Activated naive CD4-positive, alpha-beta T cell treated with anti-CD3 and anti-CD28 coated beads, Interleukin-2, amount 50 U/mL, for 72 hours (primary cell): Measurements from ENCODE around the gene IDNK. TPM values are rescaled to one million over a fixed set of nuclear protein-coding genes. Genes with fewer than 3 reads are reported as not detected.
A peak's percentile ranks its signal among the peaks of the same experiment; 100 is the strongest.
"Not testable (repeated sequence)": the region's sequence is repeated elsewhere in the genome, so short reads cannot be mapped to it uniquely, and the experiment has no call there.

ENCODE experiments used
- ATAC-seq, 2 donors: fragments of 150-1000 bp; cut with Tn5 transposase; 2 replicates each; pipeline ENCODE4 v1.10.0; 2021; ENCODE audit warnings: mild to moderate bottlenecking in 2 of 2, moderate library complexity in 2 of 2
- DNase-seq, 2 donors: peaks; one replicate each; pipeline ENCODE4 v3.0.0; 2021 to 2022; ENCODE audit warnings: low spot score in 2 of 2
- H3K27ac Mint-ChIP-seq, 2 donors: one replicate each; pipeline ENCODE4 v1.8.0; 2022; ENCODE audit warnings: mild to moderate bottlenecking in 2 of 2, mixed read lengths in 2 of 2
- H3K36me3 Mint-ChIP-seq, 2 donors: one replicate each; pipeline ENCODE4 v1.8.0; 2022; ENCODE audit warnings: mixed read lengths in 2 of 2
- H3K9me3 Mint-ChIP-seq, 2 donors: one replicate each; pipeline ENCODE4 v1.8.0; 2022; ENCODE audit warnings: mixed read lengths in 2 of 2
- total RNA-seq, 2 donors: library from RNA; stranded (reverse); gene quantifications; one replicate each; pipeline ENCODE4 v1.2.3, GENCODE V29; 2022

Gene IDNK
- 1 to 10 TPM in 1 of 2 donors, under 1 TPM in 1; 0.89 to 4.7 TPM for total RNA-seq

DNA sequence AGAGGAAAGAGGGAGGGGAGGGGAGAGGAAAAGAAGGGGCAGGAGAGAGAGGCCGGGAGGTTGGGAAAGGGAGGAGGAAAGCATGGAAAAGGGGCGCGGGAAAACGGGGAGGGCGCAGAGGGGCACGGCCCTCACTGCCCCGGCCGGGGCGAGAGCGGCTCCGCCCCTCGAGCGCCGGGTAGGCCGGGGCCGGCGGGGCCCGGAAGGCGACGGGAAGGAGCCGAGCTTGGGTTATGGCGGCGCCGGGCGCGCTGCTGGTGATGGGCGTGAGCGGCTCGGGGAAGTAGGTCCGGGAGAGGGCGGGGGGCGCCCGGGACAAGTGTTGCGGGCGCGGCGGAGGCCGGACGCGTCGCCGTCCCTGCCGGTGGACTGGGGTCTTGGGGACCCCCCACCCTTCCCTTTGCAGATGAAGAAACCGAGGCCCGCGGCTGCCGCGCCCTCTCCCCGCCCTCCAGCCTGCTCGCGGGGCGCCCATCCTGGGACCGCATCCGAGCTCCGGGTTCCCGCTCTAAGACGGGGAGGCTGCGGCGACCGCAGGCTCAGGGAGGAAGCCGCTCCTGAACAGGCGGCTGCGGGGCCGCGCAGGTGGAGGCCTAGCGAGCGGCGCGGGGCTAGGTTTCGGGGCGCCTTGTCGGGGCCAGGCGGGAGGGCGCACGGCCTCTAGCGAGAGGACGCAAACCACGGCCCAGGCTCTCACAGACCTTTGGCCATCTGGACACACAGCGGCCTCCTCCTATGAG, at the start of gene IDNK:
Gene IDNK (plus strand): TSS at position 205 of the 740 bp plus-strand sequence. CDS start 29 bp downstream, at position 234.
- Mint-ChIP-seq H3K36me3 (peaks cover 6 to 16% of the 10 kb centered on the region in 2 donors), H3K27ac (peak within 1 kb of the TSS; percentile 93 to 99)
- peak; percentile 72 to 90 for ATAC-seq

DNA sequence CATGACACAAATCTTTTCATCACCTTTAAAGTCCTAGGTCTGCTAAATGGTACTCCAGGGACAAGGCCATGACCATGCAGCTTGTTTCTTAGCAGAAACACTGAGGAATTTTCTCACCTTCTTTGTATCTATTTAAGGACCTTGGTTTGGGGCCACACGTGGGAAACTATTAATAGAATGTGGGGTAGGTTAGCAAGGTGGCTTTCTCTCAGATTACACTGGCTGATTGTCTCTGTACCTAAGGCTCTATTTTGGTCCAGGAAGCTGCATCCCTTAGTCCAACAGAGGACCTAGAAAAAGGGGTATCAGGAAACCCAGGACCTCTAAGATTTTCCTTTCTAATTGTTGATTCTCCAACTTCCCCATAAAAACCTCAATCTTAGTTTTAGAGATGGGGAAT, 48.5 kb upstream of the IDNK start:
- Mint-ChIP-seq H3K27ac (no peak overlapping the region), H3K9me3 (peaks cover 4 to 7% of the 10 kb centered on the region in 2 donors), H3K36me3 (peaks cover 5 to 11% of the 10 kb centered on the region in 2 donors)
- DNase-seq (no peak), ATAC-seq (no peak)

More for the DNA sequence above, at the start of gene IDNK:
- DNase-seq, result peak; percentile 68 to 74
- no peaks in the 10 kb centered on the region for H3K9me3 Mint-ChIP-seq

DNA sequence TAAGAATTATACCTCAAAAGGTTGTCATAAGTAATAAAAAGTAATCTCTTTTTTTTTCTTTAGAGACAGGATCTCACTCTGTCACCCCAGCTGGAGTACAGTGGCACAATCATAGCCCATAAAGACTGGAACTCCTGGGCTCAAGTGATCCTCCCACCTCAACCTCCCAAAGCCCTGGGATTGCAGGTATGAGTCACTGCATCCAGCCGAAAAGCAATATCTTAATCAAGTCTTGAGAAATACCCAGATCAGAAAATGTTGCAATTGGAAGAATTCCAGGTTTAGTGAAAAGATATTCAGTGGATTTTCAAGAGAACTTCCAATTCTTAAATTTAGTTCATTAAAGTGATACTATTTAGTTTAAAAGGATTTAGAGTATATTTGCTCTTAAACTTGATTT, 40.9 kb upstream of the IDNK start:
- Mint-ChIP-seq H3K27ac (no peak overlapping the region), H3K9me3 (peaks cover 4 to 7% of the 10 kb centered on the region in 2 donors), H3K36me3 (peaks cover 5 to 7% of the 10 kb centered on the region in 2 donors)
- no peak for DNase-seq
- no peak for ATAC-seq

DNA sequence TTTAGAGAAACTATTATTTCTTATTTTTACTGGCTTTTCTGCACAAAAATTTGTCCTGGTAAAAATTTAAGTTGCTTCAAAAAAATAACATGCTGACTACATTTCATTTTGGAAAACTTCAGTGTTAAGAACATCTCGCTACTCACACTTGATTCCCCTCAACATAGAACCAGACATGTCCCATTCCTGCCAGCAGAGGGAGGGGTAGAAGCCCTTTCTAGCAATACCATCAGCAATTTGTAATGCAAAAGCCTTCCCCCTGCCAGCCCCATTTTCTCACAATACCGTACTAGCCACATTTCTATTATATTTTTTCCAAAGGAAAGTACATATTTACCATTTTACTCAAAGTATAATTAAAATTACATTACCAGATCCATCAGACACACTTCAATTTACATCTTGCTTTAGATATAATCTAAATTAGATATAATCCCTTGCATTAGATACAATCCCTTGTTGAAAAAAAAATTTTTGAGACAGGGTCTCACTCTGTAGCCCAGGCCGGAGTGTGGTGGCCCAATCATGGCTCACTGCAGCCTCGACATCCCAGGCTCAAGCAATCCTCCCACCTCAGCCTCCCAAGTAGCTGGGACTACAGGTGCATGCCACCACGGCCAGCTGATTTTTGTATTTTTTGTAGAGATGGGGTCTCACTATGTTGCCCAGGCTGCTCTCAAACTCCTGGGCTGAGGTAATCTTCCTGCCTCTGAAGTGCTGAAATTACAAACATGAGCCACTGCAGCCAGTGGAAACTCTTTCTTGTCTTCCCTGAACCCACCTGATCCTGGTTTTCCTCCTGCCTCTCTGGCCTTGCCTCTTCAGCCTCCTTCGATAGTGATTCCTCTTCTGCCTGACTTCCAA, 39.6 kb upstream of the IDNK start:
- peak in 1 of 2 donors; percentile 13 for DNase-seq
- no peaks in the 10 kb centered on the region for H3K9me3 Mint-ChIP-seq
- no peak for ATAC-seq
- H3K36me3 Mint-ChIP-seq, result no peaks in the 10 kb centered on the region
- H3K27ac Mint-ChIP-seq, result no peak overlapping the region

DNA sequence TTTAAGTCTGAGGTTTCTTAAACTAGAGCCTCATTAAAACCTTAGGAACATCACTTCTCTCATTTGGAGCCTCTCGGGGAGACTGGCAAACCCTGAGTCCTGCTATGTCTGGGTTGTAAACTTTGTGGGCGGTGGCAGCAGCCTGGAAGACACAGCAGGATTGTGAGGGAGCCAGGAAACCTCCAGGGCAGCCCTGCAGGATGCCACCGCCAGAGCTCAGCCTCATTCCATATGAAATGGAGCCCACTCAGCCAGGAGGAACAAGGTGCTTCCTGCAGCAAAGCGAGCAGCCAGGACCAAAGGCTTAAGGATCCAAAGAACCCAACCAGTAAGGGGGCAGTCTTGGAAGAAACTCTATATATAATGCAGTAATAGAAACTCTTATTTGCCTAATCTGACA, 37.9 kb upstream of the IDNK start:
- H3K9me3 Mint-ChIP-seq, result no peaks in the 10 kb centered on the region
- ATAC-seq (no peak), DNase-seq (no peak)
- H3K27ac Mint-ChIP-seq, result no peak overlapping the region
- no peaks in the 10 kb centered on the region for H3K36me3 Mint-ChIP-seq

DNA sequence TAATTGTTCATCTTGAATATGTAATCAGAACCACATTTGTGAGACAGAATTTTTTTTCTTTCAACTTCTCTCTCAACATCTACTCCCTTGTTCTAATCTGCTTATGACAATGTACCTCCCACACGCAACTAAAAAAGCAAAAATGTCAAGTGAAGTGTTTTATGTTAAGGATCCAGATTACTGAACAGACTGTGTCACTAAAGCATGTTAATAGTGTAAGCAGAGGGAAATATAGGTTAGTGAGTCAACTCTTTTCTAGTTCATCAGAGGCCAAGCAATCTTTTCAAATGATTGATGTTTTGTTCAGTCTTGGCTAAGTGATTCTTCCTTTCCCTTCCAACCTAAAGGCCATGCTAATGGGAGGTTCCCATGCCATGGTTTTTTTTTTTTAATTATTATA, 34.7 kb upstream of the IDNK start:
- no peak for DNase-seq
- no peak overlapping the region for H3K27ac Mint-ChIP-seq
- peak; percentile 28 to 95 for ATAC-seq
- H3K36me3 Mint-ChIP-seq, result no peaks in the 10 kb centered on the region
- H3K9me3 Mint-ChIP-seq, result no peaks in the 10 kb centered on the region

DNA sequence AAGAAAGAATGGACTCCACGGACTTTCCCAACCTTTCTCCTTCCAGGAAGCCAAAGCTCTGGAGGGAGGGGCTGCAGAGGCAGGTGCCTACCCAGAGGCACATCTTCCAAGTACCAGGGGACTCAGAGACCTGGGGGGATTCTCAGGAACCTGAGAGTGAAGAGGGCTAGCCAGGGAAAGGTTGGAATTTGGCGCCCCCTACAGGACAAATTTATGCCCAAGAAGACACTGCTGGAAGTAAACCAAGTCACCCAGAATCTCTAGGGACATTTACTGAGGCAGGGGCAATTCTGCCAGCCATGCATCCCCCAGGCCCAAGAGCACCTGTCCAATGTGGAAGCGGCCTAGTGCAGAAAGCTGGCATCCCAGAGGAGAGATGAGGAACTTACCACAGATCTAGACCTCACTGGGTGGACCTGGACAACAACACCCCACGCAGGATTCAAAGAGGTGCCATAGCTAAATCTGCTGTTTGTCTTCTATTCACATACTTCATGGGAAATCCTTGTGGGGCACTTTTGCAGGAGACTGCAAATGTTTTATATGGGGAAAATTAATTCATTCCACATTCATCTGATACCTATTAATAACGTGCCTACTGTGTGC, 25.9 kb upstream of the IDNK start:
- Mint-ChIP-seq H3K27ac (no peak overlapping the region), H3K36me3 (no peaks in the 10 kb centered on the region), H3K9me3 (no peaks in the 10 kb centered on the region)
- ATAC-seq (peak; percentile 47 to 69), DNase-seq (peak in 1 of 2 donors; percentile 69)

DNA sequence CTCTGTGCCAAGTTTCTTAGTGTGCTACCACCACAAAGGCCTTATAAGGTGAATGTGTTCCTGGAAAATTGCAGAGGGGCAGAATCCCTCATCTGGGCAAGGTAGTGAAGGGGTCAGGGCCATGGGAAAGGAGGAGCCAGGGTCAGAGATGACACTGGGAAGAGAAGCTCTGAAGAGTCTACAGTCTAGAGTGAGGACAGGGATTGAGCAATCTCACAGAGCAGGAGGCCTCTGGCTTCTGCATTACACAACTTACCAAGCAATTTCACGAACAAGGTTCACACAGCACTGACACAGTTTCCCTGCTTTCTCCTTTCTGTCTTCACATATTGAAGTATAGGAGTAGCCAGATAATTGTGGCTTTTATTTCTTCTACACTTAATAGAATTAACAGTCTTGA, 24.5 kb upstream of the IDNK start:
- H3K9me3 Mint-ChIP-seq, result no peaks in the 10 kb centered on the region
- no peaks in the 10 kb centered on the region for H3K36me3 Mint-ChIP-seq
- H3K27ac Mint-ChIP-seq, result no peak overlapping the region
- DNase-seq (no peak), ATAC-seq (no peak)

DNA sequence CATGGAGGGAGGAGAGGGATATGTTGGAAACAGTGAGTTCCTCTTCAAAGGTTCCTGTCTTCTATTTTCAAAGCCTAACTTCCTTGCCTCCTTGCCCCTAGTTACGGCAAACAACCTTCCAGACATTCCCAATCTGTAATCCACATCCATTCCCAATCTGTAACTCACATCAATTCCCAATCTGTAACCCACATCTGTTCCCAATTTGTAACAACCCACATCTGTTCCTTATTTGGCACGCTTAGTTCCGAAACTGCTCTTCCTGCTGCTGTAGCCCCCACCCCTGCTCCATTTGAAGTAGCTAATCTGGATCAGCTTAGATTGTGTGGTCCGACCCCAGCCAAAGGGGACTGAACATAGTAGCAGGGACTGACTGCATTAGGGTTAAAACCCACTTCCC, 23.9 kb upstream of the IDNK start:
- ATAC-seq, result no peak
- DNase-seq, result no peak
- H3K27ac Mint-ChIP-seq, result no peak overlapping the region
- no peaks in the 10 kb centered on the region for H3K9me3 Mint-ChIP-seq
- H3K36me3 Mint-ChIP-seq, result no peaks in the 10 kb centered on the region

DNA sequence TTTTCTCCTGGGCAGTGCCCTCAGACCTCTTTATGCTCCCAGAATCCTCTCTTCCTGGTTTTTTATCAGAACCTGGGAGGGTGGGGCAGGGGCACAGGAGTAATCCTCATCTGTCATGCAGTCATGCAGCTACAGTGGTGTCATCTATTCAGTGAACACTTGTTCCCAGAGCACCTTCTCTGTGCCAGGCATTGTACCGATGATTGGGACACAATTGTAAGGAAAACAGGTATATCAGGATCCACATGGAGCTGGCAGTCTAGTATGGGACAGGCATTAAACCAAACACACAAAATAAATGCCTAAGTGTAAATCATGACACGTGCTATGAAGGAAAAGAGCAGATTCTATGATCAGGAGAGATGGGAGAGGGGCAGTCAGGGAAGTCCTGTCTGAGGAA, 21.5 kb upstream of the IDNK start:
- Mint-ChIP-seq H3K36me3 (no peaks in the 10 kb centered on the region), H3K27ac (no peak overlapping the region), H3K9me3 (no peaks in the 10 kb centered on the region)
- no peak for DNase-seq
- no peak for ATAC-seq

DNA sequence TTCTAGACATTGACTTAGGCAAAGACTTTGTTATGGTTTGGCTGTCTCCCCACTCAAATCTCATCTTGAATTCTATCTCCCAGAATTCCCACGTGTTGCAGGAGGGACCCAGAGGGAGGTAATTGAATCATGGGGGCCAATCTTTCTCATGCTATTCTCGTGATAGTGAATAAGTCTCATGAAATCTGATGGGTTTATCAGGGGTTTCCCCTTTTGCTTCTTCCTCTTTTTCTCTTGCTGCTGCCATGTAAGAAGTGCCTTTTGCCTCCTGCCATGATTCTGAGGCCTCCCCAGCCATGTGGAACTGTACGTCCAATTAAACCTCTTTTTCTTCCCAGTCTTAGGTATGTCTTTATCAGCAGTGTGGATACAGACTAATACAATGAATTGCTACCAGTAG, 15.3 kb upstream of the IDNK start:
- not testable (repeated sequence) for ATAC-seq, H3K27ac Mint-ChIP-seq, H3K36me3 Mint-ChIP-seq, H3K9me3 Mint-ChIP-seq, DNase-seq

DNA sequence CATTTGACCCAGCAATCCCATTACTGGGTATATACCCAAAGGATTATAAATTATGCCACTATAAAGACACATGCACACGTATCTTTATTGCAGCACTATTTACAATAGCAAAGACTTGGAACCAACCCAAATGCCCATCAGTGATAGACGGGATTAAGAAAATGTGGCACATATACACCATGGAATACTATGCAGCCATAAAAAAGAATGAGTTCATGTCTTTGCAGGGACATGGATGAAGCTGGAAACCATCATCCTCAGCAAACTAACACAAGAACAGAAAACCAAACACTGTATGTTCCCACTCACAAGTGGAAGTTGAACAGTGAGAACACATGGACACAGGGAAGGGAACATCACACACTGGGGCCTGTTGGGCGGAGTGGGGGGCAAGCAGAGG, 9.6 kb upstream of the IDNK start:
- H3K9me3 Mint-ChIP-seq, ATAC-seq, DNase-seq, H3K27ac Mint-ChIP-seq, H3K36me3 Mint-ChIP-seq: not testable (repeated sequence)

DNA sequence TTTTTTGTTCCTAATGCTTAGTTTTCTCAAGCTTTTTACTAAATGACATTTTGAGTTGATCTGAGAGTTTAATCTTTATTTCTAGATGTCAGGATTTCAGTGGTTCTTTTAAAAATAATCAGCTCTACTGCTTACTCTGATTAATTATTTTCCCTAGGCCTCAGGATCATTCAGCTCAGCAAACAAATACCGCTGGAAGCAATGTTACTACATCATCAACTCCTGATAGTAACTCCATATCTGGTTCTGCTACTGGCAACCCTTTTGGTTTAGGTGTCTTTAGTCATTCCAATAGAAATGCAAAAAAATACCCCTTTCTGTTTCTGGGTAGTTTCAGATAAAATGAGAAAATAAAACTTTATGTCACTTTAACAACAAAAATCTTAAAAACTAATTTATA, 5.6 kb upstream of the IDNK start:
- no peak for DNase-seq
- Mint-ChIP-seq H3K27ac (no peak overlapping the region), H3K36me3 (peaks cover 0 to 2% of the 10 kb centered on the region in 2 donors), H3K9me3 (no peaks in the 10 kb centered on the region)
- ATAC-seq, result no peak

DNA sequence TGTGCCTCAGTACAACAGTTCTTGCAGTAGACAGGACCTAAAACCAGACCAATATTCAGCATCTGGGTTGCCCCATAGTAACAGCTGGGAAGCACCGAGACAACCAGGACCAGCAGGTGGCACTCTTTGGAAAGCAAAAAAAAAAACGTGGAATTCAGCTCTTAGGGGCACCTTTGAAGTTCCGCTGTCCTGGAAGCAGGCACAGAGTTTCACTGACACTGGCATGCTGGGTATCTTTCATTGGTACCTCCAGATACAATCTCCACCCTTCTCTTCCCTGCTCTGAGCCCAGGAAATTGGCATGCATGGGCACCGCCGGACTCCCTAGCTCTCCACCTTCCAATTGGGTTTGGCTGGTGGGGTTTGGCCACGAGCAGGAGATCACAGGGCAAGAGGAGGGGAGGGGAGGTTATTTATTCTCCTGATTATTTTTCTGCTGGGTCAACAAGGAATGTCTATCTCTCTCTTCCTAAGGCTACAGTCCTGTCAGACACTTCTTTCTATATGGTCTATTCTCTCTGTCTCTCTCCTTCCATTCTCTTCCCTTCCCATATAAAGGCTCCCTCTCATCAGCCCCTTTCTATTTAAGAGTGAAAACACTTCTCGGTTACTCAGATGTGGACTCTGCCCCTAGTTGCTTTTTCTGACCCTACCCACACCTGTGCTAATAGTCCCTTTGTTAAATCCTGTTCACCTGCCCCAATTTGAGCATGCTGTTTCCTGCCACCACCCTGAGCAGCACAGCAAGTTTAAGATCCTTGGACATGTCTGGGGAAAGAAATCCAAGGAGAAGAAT, 1.9 kb upstream of the IDNK start:
- ATAC-seq (peak; percentile 14 to 30), DNase-seq (peak in 1 of 2 donors; percentile 48)
- no peak overlapping the region for H3K27ac Mint-ChIP-seq
- peaks cover 6% of the 10 kb centered on the region in 2 donors for H3K36me3 Mint-ChIP-seq
- no peaks in the 10 kb centered on the region for H3K9me3 Mint-ChIP-seq

DNA sequence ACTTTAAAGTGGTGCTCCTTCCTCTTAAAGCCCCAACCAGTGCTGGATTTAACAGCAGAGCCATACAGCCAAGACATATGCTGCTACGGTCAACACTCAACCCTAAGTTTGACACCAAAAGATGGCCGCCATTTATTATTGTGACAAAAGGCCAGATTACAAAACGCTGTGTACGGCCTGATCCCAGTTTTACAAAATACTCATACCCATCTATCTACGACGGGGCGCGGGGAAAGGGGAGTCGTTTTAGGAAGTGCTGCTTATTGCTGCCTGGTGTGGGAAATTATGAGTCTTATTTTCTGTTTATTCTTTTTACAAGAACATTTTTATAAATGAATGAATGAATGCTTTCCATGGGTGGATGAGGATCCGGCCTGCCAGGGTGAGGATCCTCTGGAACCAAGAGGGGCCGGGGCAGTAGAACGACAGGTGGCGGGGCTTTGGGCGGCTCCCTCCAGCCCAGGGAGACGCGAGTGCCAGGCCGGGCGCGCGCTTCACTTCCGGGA, 457 bp upstream of the IDNK start:
- no peaks in the 10 kb centered on the region for H3K9me3 Mint-ChIP-seq
- ATAC-seq, result peak; percentile 48 to 60
- peaks cover 6 to 16% of the 10 kb centered on the region in 2 donors for H3K36me3 Mint-ChIP-seq
- peak overlapping the region; percentile 93 to 99 for H3K27ac Mint-ChIP-seq
- DNase-seq, result no peak

DNA sequence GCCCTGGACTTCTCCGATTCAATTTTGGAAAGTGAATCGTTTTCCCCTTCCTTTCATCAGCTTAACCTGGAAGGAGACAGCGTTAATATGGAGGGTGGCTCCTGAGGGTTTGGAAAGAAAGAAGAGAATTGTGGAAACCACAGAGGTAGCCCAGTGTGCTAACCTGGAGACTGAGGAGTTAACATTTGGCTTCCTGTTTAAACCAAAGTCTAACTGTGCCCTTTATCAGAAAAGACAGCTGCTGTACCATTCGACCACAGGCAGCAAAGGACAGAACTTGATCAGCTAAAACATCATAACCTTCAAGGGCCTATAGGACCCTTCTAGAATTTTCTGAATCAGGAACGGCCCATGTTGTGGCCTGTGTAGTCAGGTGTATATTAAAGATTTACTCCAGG, 735 bp downstream of the IDNK start:
- Mint-ChIP-seq H3K9me3 (no peaks in the 10 kb centered on the region), H3K27ac (peak overlapping the region; percentile 81 to 93), H3K36me3 (peaks cover 6 to 16% of the 10 kb centered on the region in 2 donors)
- no peak for DNase-seq
- ATAC-seq, result peak; percentile 4 to 19
